Measurements from ENCODE around the gene PUM1. TPM values are rescaled to one million over a fixed set of nuclear protein-coding genes. Genes with fewer than 3 reads are reported as not detected.
"Not testable (repeated sequence)": the region's sequence is repeated elsewhere in the genome, so short reads cannot be mapped to it uniquely, and the experiment has no call there.

PUM1 gene
- total RNA-seq, 1 donor from 2014 or later, result 143 TPM

- H3K36me3 ChIP-seq (ENCODE audit: insufficient read depth, low read length), result peaks cover 59% of the 10 kb centered on the region
- TF ChIP-seq, protein P1, sequence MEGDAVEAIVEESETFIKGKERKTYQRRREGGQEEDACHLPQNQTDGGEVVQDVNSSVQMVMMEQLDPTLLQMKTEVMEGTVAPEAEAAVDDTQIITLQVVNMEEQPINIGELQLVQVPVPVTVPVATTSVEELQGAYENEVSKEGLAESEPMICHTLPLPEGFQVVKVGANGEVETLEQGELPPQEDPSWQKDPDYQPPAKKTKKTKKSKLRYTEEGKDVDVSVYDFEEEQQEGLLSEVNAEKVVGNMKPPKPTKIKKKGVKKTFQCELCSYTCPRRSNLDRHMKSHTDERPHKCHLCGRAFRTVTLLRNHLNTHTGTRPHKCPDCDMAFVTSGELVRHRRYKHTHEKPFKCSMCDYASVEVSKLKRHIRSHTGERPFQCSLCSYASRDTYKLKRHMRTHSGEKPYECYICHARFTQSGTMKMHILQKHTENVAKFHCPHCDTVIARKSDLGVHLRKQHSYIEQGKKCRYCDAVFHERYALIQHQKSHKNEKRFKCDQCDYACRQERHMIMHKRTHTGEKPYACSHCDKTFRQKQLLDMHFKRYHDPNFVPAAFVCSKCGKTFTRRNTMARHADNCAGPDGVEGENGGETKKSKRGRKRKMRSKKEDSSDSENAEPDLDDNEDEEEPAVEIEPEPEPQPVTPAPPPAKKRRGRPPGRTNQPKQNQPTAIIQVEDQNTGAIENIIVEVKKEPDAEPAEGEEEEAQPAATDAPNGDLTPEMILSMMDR (IDR thresholded peaks at IDR 0.05; ENCODE audit: insufficient read depth, low read depth, low read length), result no peak
- no peak for TF ChIP-seq EZH2 (IDR thresholded peaks at IDR 0.05; ENCODE audit: insufficient read depth, low read length)
- H2AFZ ChIP-seq (ENCODE audit: low read depth, low read length), result no peak overlapping the region
- no peak for DNase-seq (ENCODE audit: low read depth)
- Mint-ChIP-seq H3K27ac (ENCODE audit: unreplicated experiment) (no peak overlapping the region), H3K9me3 (ENCODE audit: unreplicated experiment) (no peaks in the 10 kb centered on the region), H3K36me3 (ENCODE audit: low read depth, unreplicated experiment) (peaks cover 45% of the 10 kb centered on the region), H3K4me3 (ENCODE audit: unreplicated experiment) (no peak overlapping the region), H3K27me3 (ENCODE audit: low read depth, unreplicated experiment) (no peaks in the 10 kb centered on the region), H3K4me1 (ENCODE audit: low read depth, unreplicated experiment) (peaks cover 11% of the 10 kb centered on the region)
- H3K4me1 ChIP-seq (ENCODE audit: insufficient read depth, low read length), result peaks cover 4% of the 10 kb centered on the region
- H3K4me3 ChIP-seq (ENCODE audit: insufficient read depth, low read depth, low read length), result no peak overlapping the region
- H3K27me3 ChIP-seq (ENCODE audit: insufficient read depth, low read length), result no peaks in the 10 kb centered on the region
- H3K9ac ChIP-seq (ENCODE audit: low read length), result no peak overlapping the region
- H3K79me2 ChIP-seq (ENCODE audit: insufficient read depth, low read length), result peaks cover 64% of the 10 kb centered on the region
- H3K4me2 ChIP-seq (ENCODE audit: low read length), result no peak overlapping the region
- peaks cover 60% of the 10 kb centered on the region for H4K20me1 ChIP-seq (ENCODE audit: insufficient read depth, low read length)
- no peak for FAIRE-seq
- no peak overlapping the region for H3K27ac ChIP-seq (ENCODE audit: low read depth, low read length)
- no peaks in the 10 kb centered on the region for H3K9me3 ChIP-seq (ENCODE audit: insufficient read depth, low read depth, low read length)
Observed at GRCh38 chr1:30950700-30951099, 114.8 kb downstream of the PUM1 start.

DNA sequence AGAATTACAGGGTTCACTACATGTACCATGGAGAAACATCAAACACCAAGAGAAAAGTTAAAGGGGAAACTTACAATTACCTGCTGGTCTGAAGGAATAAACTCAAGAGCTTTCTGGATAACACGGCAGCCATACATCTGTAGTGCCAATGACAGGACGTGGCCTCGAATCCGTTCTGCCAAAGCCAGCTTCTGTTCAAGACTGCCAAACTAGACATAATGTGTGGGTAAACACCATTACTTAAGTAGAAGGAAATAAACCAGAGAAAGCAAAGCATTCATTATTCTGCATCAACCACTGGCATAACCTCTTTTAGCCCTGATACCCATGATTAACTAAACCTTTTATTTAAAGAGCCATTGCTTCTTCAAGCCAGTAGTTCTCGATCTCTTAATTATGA is 115.5 kb downstream of the PUM1 start:
- H3K4me3 Mint-ChIP-seq (ENCODE audit: unreplicated experiment), result no peak overlapping the region
- no peak overlapping the region for H3K4me2 ChIP-seq (ENCODE audit: low read length)
- H3K79me2 ChIP-seq (ENCODE audit: insufficient read depth, low read length), result peaks cover 71% of the 10 kb centered on the region
- no peak for DNase-seq (ENCODE audit: low read depth)
- H2AFZ ChIP-seq (ENCODE audit: low read depth, low read length), result no peak overlapping the region
- no peaks in the 10 kb centered on the region for H3K9me3 ChIP-seq (ENCODE audit: insufficient read depth, low read depth, low read length)
- H3K27ac Mint-ChIP-seq (ENCODE audit: unreplicated experiment), result no peak overlapping the region
- H3K27ac ChIP-seq (ENCODE audit: low read depth, low read length), result no peak overlapping the region
- H3K9me3 Mint-ChIP-seq (ENCODE audit: unreplicated experiment), result no peaks in the 10 kb centered on the region
- H4K20me1 ChIP-seq (ENCODE audit: insufficient read depth, low read length), result peaks cover 61% of the 10 kb centered on the region
- TF ChIP-seq, protein P1 (IDR thresholded peaks at IDR 0.05; ENCODE audit: insufficient read depth, low read depth, low read length), result no peak
- TF ChIP-seq EZH2 (IDR thresholded peaks at IDR 0.05; ENCODE audit: insufficient read depth, low read length), result no peak
- no peak overlapping the region for H3K9ac ChIP-seq (ENCODE audit: low read length)
- H3K4me1 Mint-ChIP-seq (ENCODE audit: low read depth, unreplicated experiment), result peaks cover 9% of the 10 kb centered on the region
- no peaks in the 10 kb centered on the region for H3K4me1 ChIP-seq (ENCODE audit: insufficient read depth, low read length)
- H3K27me3 Mint-ChIP-seq (ENCODE audit: low read depth, unreplicated experiment), result no peaks in the 10 kb centered on the region
- no peak for FAIRE-seq
- H3K4me3 ChIP-seq (ENCODE audit: insufficient read depth, low read depth, low read length), result no peak overlapping the region
- peaks cover 63% of the 10 kb centered on the region for H3K36me3 ChIP-seq (ENCODE audit: insufficient read depth, low read length)
- H3K27me3 ChIP-seq (ENCODE audit: insufficient read depth, low read length), result no peaks in the 10 kb centered on the region
- H3K36me3 Mint-ChIP-seq (ENCODE audit: low read depth, unreplicated experiment), result peaks cover 48% of the 10 kb centered on the region

DNA sequence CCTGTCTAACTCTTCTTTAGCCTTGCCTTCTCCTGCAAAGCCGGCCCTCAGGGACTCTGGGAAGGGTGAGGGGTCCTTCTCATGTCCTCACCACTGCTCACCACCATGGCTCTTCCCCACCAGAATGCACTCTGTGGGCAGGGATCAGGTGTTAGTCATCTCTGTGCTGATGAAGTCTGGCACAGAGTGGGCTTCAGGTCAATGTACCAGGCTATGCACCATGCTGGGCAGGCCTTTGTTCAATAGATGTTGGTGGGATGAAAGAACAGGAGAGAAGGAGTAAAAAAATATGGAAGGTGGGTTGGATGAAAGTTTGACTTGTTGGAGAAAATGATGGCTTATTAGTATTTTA is 116.1 kb downstream of the PUM1 start:
- not testable (repeated sequence) for FAIRE-seq

DNA sequence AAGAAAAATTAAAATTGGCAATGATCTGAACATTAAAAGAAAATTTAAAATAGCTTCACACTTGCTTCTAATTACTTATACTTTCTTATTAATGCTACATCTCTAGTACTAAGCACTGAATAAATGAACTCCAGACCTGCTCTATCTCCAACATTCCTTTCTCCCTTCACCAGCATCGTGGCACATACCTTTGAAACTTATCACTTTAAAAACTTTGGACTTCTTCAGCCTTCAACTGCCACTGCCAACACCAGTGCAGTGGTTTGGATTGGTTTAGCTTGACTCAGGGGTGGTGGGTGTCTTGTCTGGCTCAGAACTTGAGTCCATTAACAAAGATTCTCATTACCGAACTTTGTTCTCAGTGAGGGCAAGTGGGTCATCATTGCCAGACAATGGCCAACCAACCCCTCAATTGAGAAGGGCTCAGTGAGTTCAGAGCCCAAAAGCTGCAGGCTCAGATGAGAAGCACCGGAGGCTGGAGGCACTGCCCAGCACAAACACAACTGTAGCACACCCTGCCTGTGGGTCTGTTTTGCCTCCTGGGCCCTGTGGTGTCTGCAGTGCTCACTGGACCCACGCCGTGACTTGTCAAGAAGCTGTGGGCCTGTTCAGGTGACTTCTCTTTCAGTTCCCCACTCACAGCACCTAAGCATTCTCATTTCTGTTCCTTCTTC is 116.6 kb downstream of the PUM1 start:
- FAIRE-seq, result peak; percentile 43

More for the DNA sequence above, 116.1 kb downstream of the PUM1 start:
- not testable (repeated sequence) for H3K4me1 Mint-ChIP-seq (ENCODE audit: low read depth, unreplicated experiment); H3K27me3 Mint-ChIP-seq (ENCODE audit: low read depth, unreplicated experiment); H3K4me2 ChIP-seq (ENCODE audit: low read length); H3K27me3 ChIP-seq (ENCODE audit: insufficient read depth, low read length); H3K27ac ChIP-seq (ENCODE audit: low read depth, low read length); H3K4me1 ChIP-seq (ENCODE audit: insufficient read depth, low read length); H2AFZ ChIP-seq (ENCODE audit: low read depth, low read length); H3K9me3 Mint-ChIP-seq (ENCODE audit: unreplicated experiment); H3K9ac ChIP-seq (ENCODE audit: low read length); DNase-seq (ENCODE audit: low read depth); H3K4me3 ChIP-seq (ENCODE audit: insufficient read depth, low read depth, low read length); H3K4me3 Mint-ChIP-seq (ENCODE audit: unreplicated experiment); H3K9me3 ChIP-seq (ENCODE audit: insufficient read depth, low read depth, low read length); H3K27ac Mint-ChIP-seq (ENCODE audit: unreplicated experiment)
- Histone ChIP-seq H3K79me2 (ENCODE audit: insufficient read depth, low read length) (peaks cover 72% of the 10 kb centered on the region), H4K20me1 (ENCODE audit: insufficient read depth, low read length) (peaks cover 65% of the 10 kb centered on the region), H3K36me3 (ENCODE audit: insufficient read depth, low read length) (peaks cover 63% of the 10 kb centered on the region)
- peaks cover 49% of the 10 kb centered on the region for H3K36me3 Mint-ChIP-seq (ENCODE audit: low read depth, unreplicated experiment)

More for the DNA sequence above, 116.6 kb downstream of the PUM1 start:
- not testable (repeated sequence) for H3K4me2 ChIP-seq (ENCODE audit: low read length); H2AFZ ChIP-seq (ENCODE audit: low read depth, low read length); H3K9me3 Mint-ChIP-seq (ENCODE audit: unreplicated experiment); H3K27me3 Mint-ChIP-seq (ENCODE audit: low read depth, unreplicated experiment); H3K4me1 ChIP-seq (ENCODE audit: insufficient read depth, low read length); H3K27me3 ChIP-seq (ENCODE audit: insufficient read depth, low read length); H3K4me1 Mint-ChIP-seq (ENCODE audit: low read depth, unreplicated experiment); H3K9ac ChIP-seq (ENCODE audit: low read length); H3K9me3 ChIP-seq (ENCODE audit: insufficient read depth, low read depth, low read length); H3K4me3 Mint-ChIP-seq (ENCODE audit: unreplicated experiment); H3K4me3 ChIP-seq (ENCODE audit: insufficient read depth, low read depth, low read length); H3K27ac Mint-ChIP-seq (ENCODE audit: unreplicated experiment); H3K27ac ChIP-seq (ENCODE audit: low read depth, low read length)
- peaks cover 52% of the 10 kb centered on the region for H3K36me3 Mint-ChIP-seq (ENCODE audit: low read depth, unreplicated experiment)
- H3K79me2 ChIP-seq (ENCODE audit: insufficient read depth, low read length), result peaks cover 69% of the 10 kb centered on the region
- H4K20me1 ChIP-seq (ENCODE audit: insufficient read depth, low read length), result peaks cover 65% of the 10 kb centered on the region
- DNase-seq (ENCODE audit: low read depth), result peak; percentile 70
- peaks cover 61% of the 10 kb centered on the region for H3K36me3 ChIP-seq (ENCODE audit: insufficient read depth, low read length)

All from astrocyte (in vitro differentiated cells and primary cell).